Measurements from ENCODE around the gene COL18A1.

COL18A1 gene

DNA sequence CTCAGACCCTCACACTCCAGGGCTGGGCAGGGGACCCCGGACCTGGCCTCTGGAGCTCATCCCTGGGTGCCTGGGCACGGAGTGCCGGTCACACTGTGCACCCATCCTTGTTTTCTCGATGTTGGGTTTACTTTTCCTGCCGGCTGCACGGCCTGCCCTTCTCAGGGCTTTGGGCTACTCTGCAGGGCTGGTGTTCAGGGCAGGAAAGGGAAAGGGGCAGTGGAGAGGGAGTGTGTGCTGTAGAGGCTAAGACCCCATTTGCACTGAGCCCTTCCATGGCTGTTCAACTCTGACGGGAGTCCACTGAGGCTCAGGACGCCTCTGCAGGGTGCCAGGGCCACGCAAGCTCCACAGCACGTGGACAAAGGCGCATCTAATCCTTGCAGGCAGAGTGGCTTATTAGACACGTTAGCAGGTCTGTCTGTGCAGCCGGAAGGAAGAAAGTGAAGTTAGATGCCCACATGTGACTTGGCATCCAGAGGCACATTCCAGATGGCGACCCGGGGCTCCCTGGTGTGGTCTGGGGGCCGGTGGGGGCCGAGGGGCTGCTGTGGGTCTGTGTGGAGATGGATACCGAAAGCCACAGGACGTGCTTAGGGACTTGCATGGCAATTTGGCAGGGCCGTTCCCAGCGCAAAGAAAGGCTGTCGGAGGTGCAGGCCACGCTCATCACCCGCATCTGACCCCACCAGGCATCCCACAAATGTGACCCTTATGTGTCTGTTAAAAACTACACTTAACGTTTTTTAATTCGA, 33.6 kb downstream of the COL18A1 start:
- no peak for TF ChIP-seq CTCF (IDR thresholded peaks at IDR 0.05; ENCODE audit: low read depth, low read length, missing control alignments)
- Histone ChIP-seq H3K27ac (peak overlapping the region; percentile 85), H3K27me3 (replicated peaks) (no peaks in the 10 kb centered on the region), H3K36me3 (replicated peaks) (no peaks in the 10 kb centered on the region), H3K4me3 (ENCODE audit: low read depth, low read length) (no peak overlapping the region)
- peak; percentile 25 for DNase-seq
- in situ Hi-C loops (cut with HindIII; ENCODE audit: low pct_ligation_motif_present, low sequenced_read_pairs), result no loop called here

- H3K4me3 ChIP-seq (ENCODE audit: low read depth, low read length), result peak overlapping the region; percentile 35
- H3K27me3 ChIP-seq (replicated peaks), result no peaks in the 10 kb centered on the region
- in situ Hi-C loops (cut with HindIII; ENCODE audit: low pct_ligation_motif_present, low sequenced_read_pairs), result no loop called here
- DNase-seq, result peak; percentile 85
- peak; percentile 88 for TF ChIP-seq CTCF (IDR thresholded peaks at IDR 0.05; ENCODE audit: low read depth, low read length, missing control alignments)
- peak overlapping the region; percentile 85 for H3K27ac ChIP-seq
- H3K36me3 ChIP-seq (replicated peaks), result no peaks in the 10 kb centered on the region
These were observed 34.4 kb downstream of the COL18A1 start for GRCh38 chr21:45439161-45439872.

DNA sequence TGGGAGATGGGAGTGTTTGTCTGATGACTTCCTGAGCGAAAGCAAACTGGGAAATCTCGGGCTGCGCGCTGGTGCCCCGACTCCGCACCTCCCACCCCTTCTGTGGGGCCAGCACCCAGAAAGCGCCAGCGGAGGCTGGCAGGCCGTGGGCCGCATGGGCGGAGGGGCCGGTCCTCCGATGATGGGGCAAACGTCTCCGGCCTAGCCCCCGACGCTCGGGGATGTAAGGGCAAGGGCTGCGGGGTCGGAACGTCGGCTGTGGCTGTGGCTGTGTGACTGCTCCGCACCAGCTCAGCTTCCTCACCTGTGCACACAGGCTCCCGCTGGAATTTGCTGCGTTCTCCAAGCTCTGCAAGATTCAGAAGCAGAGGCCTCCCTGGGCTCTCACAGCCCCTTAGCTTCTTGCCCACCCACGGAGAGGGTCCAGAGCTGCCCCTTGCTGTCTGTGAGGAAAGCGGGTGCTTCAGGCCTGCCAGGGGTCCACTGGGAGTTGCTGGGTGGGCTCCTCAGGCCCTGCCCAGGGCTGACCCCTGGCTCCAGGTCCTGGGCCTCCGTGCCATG, 35.0 kb downstream of the COL18A1 start:
- DNase-seq, result no peak
- no peak overlapping the region for H3K4me3 ChIP-seq (ENCODE audit: low read depth, low read length)
- no peaks in the 10 kb centered on the region for H3K27me3 ChIP-seq (replicated peaks)
- no peak for TF ChIP-seq CTCF (IDR thresholded peaks at IDR 0.05; ENCODE audit: low read depth, low read length, missing control alignments)
- peak overlapping the region; percentile 85 for H3K27ac ChIP-seq
- no peaks in the 10 kb centered on the region for H3K36me3 ChIP-seq (replicated peaks)
- in situ Hi-C loops (cut with HindIII; ENCODE audit: low pct_ligation_motif_present, low sequenced_read_pairs), result no loop called here

GRCh38 chr21:45440736-45441350, 35.9 kb downstream of the COL18A1 start:
- TF ChIP-seq CTCF (IDR thresholded peaks at IDR 0.05; ENCODE audit: low read depth, low read length, missing control alignments), result no peak
- Histone ChIP-seq H3K36me3 (replicated peaks) (no peaks in the 10 kb centered on the region), H3K27ac (no peak overlapping the region), H3K4me3 (ENCODE audit: low read depth, low read length) (no peak overlapping the region), H3K27me3 (replicated peaks) (no peaks in the 10 kb centered on the region)
- DNase-seq, result no peak
- in situ Hi-C loops (cut with HindIII; ENCODE audit: low pct_ligation_motif_present, low sequenced_read_pairs), result no loop called here

- no peaks in the 10 kb centered on the region for H3K36me3 ChIP-seq (replicated peaks)
- TF ChIP-seq CTCF (IDR thresholded peaks at IDR 0.05; ENCODE audit: low read depth, low read length, missing control alignments), result no peak
- no peak for DNase-seq
- no peak overlapping the region for H3K27ac ChIP-seq
- in situ Hi-C loops (cut with HindIII; ENCODE audit: low pct_ligation_motif_present, low sequenced_read_pairs), result no loop called here
- H3K4me3 ChIP-seq (ENCODE audit: low read depth, low read length), result no peak overlapping the region
- H3K27me3 ChIP-seq (replicated peaks), result no peaks in the 10 kb centered on the region
These were observed 36.7 kb downstream of the COL18A1 start for GRCh38 chr21:45441431-45442255.
